ENCODE data around the gene NADK.
"Not testable (repeated sequence)": the region's sequence is repeated elsewhere in the genome, so short reads cannot be mapped to it uniquely, and the experiment has no call there.

Gene NADK

DNA sequence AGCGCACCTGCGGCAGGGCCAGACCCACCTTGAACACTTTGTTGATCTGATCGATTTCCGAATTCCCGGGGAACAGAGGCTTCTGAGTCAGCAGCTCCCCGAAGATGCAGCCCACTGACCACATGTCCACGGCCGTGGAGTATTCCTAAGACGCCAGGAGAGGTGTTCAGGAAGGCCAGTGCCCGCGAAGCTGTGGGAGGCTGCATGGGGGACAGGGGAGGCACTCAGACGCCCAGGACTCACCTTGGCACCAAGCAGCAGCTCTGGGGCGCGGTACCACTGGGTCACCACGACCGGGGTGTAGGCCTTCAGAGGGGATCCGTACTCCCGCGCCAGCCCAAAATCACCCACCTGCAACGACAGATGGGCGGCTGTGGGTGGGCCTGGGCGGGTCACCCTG is 74.5 kb downstream of the NADK start:
- DNase-seq = no peak

DNA sequence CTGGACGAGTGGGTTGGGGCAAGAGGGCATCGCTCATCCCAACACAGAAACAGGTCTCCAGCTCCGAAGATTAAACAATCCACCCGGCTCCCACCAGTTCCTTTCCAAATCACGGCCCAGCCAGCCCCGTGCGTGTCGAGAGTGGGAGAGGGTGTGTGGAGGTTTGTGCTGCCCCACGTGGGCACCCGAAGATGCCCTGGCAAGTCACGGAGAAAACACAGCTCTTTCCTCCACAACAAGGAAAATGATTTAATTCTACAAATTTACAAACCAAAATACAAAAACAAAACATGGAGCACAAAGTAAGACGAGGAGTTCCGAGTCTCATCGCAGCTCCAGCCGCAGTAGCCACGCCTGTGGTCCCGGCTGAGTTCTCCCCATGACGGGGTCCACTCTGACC is 75.8 kb downstream of the NADK start:
- not testable (repeated sequence) for DNase-seq

Measured in activated CD4-positive, alpha-beta T cell treated with anti-CD3 and anti-CD28 coated beads, Interleukin-2, Interleukin-6, amounts not matched to agents 100 ng/mL and 50 ng/mL, durations not matched to agents 16 hours and 8 hours (primary cell).